ENCODE data around the gene OR14I1. TPM values are rescaled to one million over a fixed set of nuclear protein-coding genes. Genes with fewer than 3 reads are reported as not detected.

Gene OR14I1
- total RNA-seq, 1 donor: not detected

DNA sequence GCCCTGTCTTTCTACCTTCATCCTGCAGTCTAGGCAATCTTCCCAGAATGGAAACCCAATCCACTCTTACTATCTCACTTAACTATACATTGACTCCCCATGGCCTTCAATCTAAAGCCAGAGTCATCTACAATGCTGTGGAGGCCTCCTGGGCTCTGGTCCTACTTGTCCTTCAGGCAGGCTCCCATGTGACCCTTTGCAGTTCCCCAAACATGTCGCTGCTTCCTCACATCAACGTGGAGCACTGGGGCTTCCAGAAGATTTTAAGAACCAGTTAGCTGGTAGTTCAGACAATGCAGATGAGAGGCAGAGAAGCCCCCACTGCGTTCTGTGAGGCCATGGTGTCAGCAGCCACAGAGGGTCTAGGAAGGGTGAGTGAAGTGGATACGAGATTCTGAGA is 34.4 kb upstream of the OR14I1 start:
- no peaks in the 10 kb centered on the region for H3K9me3 ChIP-seq (ENCODE audit: low read depth, low read length)
- no peaks in the 10 kb centered on the region for H3K4me1 ChIP-seq (ENCODE audit: insufficient read depth, low read length)
- no peaks in the 10 kb centered on the region for H3K27me3 ChIP-seq (ENCODE audit: insufficient read depth, low read length)
- no peak overlapping the region for H2AFZ ChIP-seq (ENCODE audit: low read length)
- H3K4me2 ChIP-seq (ENCODE audit: insufficient read depth, low read length): no peak overlapping the region
- DNase-seq (ENCODE audit: insufficient read length, low spot score, missing footprints): no peak
- no peaks in the 10 kb centered on the region for H3K79me2 ChIP-seq (ENCODE audit: insufficient read depth, low read length)
- no peak overlapping the region for H3K27ac ChIP-seq (ENCODE audit: low read depth, low read length)
- TF ChIP-seq, protein P1, sequence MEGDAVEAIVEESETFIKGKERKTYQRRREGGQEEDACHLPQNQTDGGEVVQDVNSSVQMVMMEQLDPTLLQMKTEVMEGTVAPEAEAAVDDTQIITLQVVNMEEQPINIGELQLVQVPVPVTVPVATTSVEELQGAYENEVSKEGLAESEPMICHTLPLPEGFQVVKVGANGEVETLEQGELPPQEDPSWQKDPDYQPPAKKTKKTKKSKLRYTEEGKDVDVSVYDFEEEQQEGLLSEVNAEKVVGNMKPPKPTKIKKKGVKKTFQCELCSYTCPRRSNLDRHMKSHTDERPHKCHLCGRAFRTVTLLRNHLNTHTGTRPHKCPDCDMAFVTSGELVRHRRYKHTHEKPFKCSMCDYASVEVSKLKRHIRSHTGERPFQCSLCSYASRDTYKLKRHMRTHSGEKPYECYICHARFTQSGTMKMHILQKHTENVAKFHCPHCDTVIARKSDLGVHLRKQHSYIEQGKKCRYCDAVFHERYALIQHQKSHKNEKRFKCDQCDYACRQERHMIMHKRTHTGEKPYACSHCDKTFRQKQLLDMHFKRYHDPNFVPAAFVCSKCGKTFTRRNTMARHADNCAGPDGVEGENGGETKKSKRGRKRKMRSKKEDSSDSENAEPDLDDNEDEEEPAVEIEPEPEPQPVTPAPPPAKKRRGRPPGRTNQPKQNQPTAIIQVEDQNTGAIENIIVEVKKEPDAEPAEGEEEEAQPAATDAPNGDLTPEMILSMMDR (IDR thresholded peaks at IDR 0.05; ENCODE audit: extremely low read depth, low read depth, low read length): no peak
- H3K36me3 ChIP-seq (ENCODE audit: insufficient read depth, low read length): no peaks in the 10 kb centered on the region
- H3K4me3 ChIP-seq (ENCODE audit: insufficient read depth, low read length): no peak overlapping the region
- H4K20me1 ChIP-seq (ENCODE audit: insufficient read depth, low read length): no peaks in the 10 kb centered on the region

DNA sequence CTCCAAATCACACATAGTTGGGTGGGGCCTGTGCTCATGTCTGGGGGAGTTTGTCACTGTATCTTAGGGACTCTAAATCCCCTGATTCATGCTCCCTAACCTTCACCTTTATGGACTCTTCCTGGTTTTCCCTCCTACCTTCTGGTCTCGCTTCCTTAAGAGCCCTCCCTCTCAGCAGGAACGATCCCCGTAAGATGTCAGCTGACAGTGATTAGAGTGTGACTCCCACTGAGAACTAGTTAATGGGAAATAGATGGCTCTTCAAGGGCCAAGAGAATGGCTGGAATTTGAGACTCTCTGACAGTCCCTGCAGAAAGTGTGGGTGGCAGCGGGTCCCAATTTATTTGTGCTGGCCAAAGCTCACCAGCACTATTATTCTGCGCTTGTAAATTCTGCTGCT is 31.0 kb upstream of the OR14I1 start:
- no peak for DNase-seq (ENCODE audit: insufficient read length, low spot score, missing footprints)
- H3K4me1 ChIP-seq (ENCODE audit: insufficient read depth, low read length): no peaks in the 10 kb centered on the region
- no peaks in the 10 kb centered on the region for H3K27me3 ChIP-seq (ENCODE audit: insufficient read depth, low read length)
- H3K4me2 ChIP-seq (ENCODE audit: insufficient read depth, low read length): no peak overlapping the region
- H3K27ac ChIP-seq (ENCODE audit: low read depth, low read length): no peak overlapping the region
- H3K4me3 ChIP-seq (ENCODE audit: insufficient read depth, low read length): no peak overlapping the region
- TF ChIP-seq, protein P1 (IDR thresholded peaks at IDR 0.05; ENCODE audit: extremely low read depth, low read depth, low read length): no peak
- H2AFZ ChIP-seq (ENCODE audit: low read length): no peak overlapping the region
- no peaks in the 10 kb centered on the region for H4K20me1 ChIP-seq (ENCODE audit: insufficient read depth, low read length)
- H3K36me3 ChIP-seq (ENCODE audit: insufficient read depth, low read length): no peaks in the 10 kb centered on the region
- H3K79me2 ChIP-seq (ENCODE audit: insufficient read depth, low read length): no peaks in the 10 kb centered on the region
- no peaks in the 10 kb centered on the region for H3K9me3 ChIP-seq (ENCODE audit: low read depth, low read length)

- Histone ChIP-seq H2AFZ (ENCODE audit: low read length) (no peak overlapping the region), H3K4me1 (ENCODE audit: insufficient read depth, low read length) (no peaks in the 10 kb centered on the region), H3K4me3 (ENCODE audit: insufficient read depth, low read length) (no peak overlapping the region), H3K27me3 (ENCODE audit: insufficient read depth, low read length) (no peaks in the 10 kb centered on the region), H3K79me2 (ENCODE audit: insufficient read depth, low read length) (no peaks in the 10 kb centered on the region), H3K4me2 (ENCODE audit: insufficient read depth, low read length) (no peak overlapping the region), H3K36me3 (ENCODE audit: insufficient read depth, low read length) (no peaks in the 10 kb centered on the region), H3K27ac (ENCODE audit: low read depth, low read length) (no peak overlapping the region), H3K9me3 (ENCODE audit: low read depth, low read length) (no peaks in the 10 kb centered on the region), H4K20me1 (ENCODE audit: insufficient read depth, low read length) (no peaks in the 10 kb centered on the region)
- TF ChIP-seq, protein P1 (IDR thresholded peaks at IDR 0.05; ENCODE audit: extremely low read depth, low read depth, low read length): no peak
- DNase-seq (ENCODE audit: insufficient read length, low spot score, missing footprints): no peak
These were observed 28.2 kb upstream of the OR14I1 start for GRCh38 chr1:248730507-248731335.

DNA sequence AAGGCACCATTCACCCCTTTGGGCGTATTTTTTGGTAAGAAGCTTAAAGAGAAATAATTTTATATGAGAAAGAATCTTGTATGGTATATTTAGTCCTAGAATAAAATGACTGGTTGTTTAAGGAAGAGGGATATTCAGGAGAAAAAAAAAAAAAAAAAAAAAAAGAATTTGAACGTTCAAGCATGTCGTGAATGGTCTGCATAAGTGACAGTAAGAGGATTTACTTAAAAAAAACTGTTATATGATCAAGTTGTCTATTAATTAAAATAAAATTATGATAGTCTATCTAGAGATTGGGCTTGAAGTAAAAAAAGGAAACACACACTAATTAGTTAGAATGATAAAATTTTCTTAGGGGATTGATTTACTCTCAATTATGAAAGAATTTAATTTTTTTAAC is 11.7 kb upstream of the OR14I1 start:
- no peaks in the 10 kb centered on the region for H3K27me3 ChIP-seq (ENCODE audit: insufficient read depth, low read length)
- H3K36me3 ChIP-seq (ENCODE audit: insufficient read depth, low read length): no peaks in the 10 kb centered on the region
- H3K79me2 ChIP-seq (ENCODE audit: insufficient read depth, low read length): no peaks in the 10 kb centered on the region
- H3K27ac ChIP-seq (ENCODE audit: low read depth, low read length): no peak overlapping the region
- no peaks in the 10 kb centered on the region for H3K9me3 ChIP-seq (ENCODE audit: low read depth, low read length)
- no peak overlapping the region for H3K4me2 ChIP-seq (ENCODE audit: insufficient read depth, low read length)
- H3K4me3 ChIP-seq (ENCODE audit: insufficient read depth, low read length): no peak overlapping the region
- no peaks in the 10 kb centered on the region for H3K4me1 ChIP-seq (ENCODE audit: insufficient read depth, low read length)
- H2AFZ ChIP-seq (ENCODE audit: low read length): no peak overlapping the region
- TF ChIP-seq, protein P1 (IDR thresholded peaks at IDR 0.05; ENCODE audit: extremely low read depth, low read depth, low read length): no peak
- no peaks in the 10 kb centered on the region for H4K20me1 ChIP-seq (ENCODE audit: insufficient read depth, low read length)
- DNase-seq (ENCODE audit: insufficient read length, low spot score, missing footprints): no peak

Data from osteoblast (primary cell).